ENCODE data around the gene APOBEC3G. TPM values are rescaled to one million over a fixed set of nuclear protein-coding genes. Genes with fewer than 3 reads are reported as not detected.
A peak's percentile ranks its signal among the peaks of the same experiment; 100 is the strongest.

The APOBEC3G gene
- total and polyA plus RNA-seq, 10 of the 15 experiments (the other 5 are each of a cell fraction or from before 2014, with no cell fraction given): 103 to 232 (median 152) TPM

GRCh38 chr22:39087881-39088684 lies 11.0 kb downstream of the APOBEC3G start (continued):
- no peak for TF ChIP-seq CHD1 (IDR thresholded peaks at IDR 0.05; ENCODE audit: low read depth, low read length)
- TF ChIP-seq YBX1 (IDR thresholded peaks at IDR 0.05): no peak
- peak; percentile 53; the same call in 1 of the 2 replicates for TF ChIP-seq POLR2A (IDR thresholded peaks at IDR 0.05; ENCODE audit: low read depth, low read length)
- TF ChIP-seq, protein P1, sequence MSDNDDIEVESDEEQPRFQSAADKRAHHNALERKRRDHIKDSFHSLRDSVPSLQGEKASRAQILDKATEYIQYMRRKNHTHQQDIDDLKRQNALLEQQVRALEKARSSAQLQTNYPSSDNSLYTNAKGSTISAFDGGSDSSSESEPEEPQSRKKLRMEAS (IDR thresholded peaks at IDR 0.05; ENCODE audit: low read depth, low read length): no peak
- no peak for TF ChIP-seq EED (IDR thresholded peaks at IDR 0.05; ENCODE audit: low read depth)
- no peak for TF ChIP-seq KLF5 (IDR thresholded peaks at IDR 0.05; ENCODE audit: partially characterized antibody)
- no peak for TF ChIP-seq RELA (IDR thresholded peaks at IDR 0.05; ENCODE audit: borderline replicate concordance, partially characterized antibody)
- no peak for TF ChIP-seq ZNF592 (IDR thresholded peaks at IDR 0.05)
- TF ChIP-seq ZBED1 (IDR thresholded peaks at IDR 0.05; ENCODE audit: borderline replicate concordance): peak; percentile 52; the same call in 1 of the 2 replicates
- TF ChIP-seq EGR1 (IDR thresholded peaks at IDR 0.05; ENCODE audit: borderline replicate concordance in 1 of 2, low read depth in 2 of 2, low read length in 2 of 2): no peak
- no peak for TF ChIP-seq SIX5 (IDR thresholded peaks at IDR 0.05; ENCODE audit: low read depth, low read length, severe bottlenecking)
- TF ChIP-seq HDGF (IDR thresholded peaks at IDR 0.05): peak; percentile 82; the same call in 1 of the 2 replicates
- 0 out of 2 replicates have a peak, but pooled peaks have one; percentile 15 for TF ChIP-seq IRF4 (IDR thresholded peaks at IDR 0.05; ENCODE audit: low read depth, low read length)
- TF ChIP-seq CREM (IDR thresholded peaks at IDR 0.05; ENCODE audit: low read depth): peak; percentile 20; the same call in 1 of the 2 replicates
- no peak for TF ChIP-seq TCF7 (IDR thresholded peaks at IDR 0.05; ENCODE audit: borderline replicate concordance)
- TF ChIP-seq HCFC1 (IDR thresholded peaks at IDR 0.05; ENCODE audit: low read length): no peak
- TF ChIP-seq USF1 (IDR thresholded peaks at IDR 0.05; ENCODE audit: borderline replicate concordance, extremely low read length, insufficient read depth, low read depth, low read length): no peak
- TF ChIP-seq CTCF (IDR thresholded peaks at IDR 0.05 in 2 of 3, conservative IDR thresholded peaks at IDR 0.05 in 1 of 3; ENCODE audit: control insufficient read depth in 2 of 3, extremely low read depth in 1 of 3, insufficient read depth in 1 of 3, low read depth in 3 of 3, low read length in 3 of 3): no peak
- no peak for TF ChIP-seq ESRRA (IDR thresholded peaks at IDR 0.05; ENCODE audit: low read length)
